HepG2 (cell line): ENCODE results near the gene GPLD1. TPM values are rescaled to one million over a fixed set of nuclear protein-coding genes. Genes with fewer than 3 reads are reported as not detected.

Source experiments
- ATM ChIP-seq: fragments of 450-650 bp; IDR thresholded peaks from 2 replicates; pipeline ENCODE4 v1.7.1; 2017; ENCODE audit warnings: mild to moderate bottlenecking, borderline replicate concordance
- CHCHD3 ChIP-seq: sonication (generic); formaldehyde crosslinking; IDR thresholded peaks from 2 replicates; pipeline ENCODE4 v1.8.0; 2022; ENCODE audit warnings: mild to moderate bottlenecking, missing genetic modification reagents, moderate library complexity
- GATAD2A ChIP-seq: IDR thresholded peaks from 2 replicates; pipeline ENCODE4 v1.6.1; 2016
- HES4 ChIP-seq: sonication (generic); formaldehyde crosslinking; IDR thresholded peaks from 2 replicates; pipeline ENCODE4 v1.9.0; 2021; ENCODE audit warnings: mild to moderate bottlenecking, missing genetic modification reagents, borderline replicate concordance
- KDM2A ChIP-seq: sonication (generic); formaldehyde crosslinking; IDR thresholded peaks from 2 replicates; pipeline ENCODE4 v1.4.0; 2020; ENCODE audit warnings: low read depth, missing genetic modification reagents, borderline replicate concordance
- LCORL ChIP-seq, 2 experiments: fragments of 450-650 bp in 1 of 2; sonication (generic) in 1 of 2; formaldehyde crosslinking in 1 of 2; IDR thresholded peaks; 2 replicates each; pipeline versions ENCODE4 v1.5.0 to v1.6.1; 2017 to 2020; ENCODE audit warnings: antibody characterized with exemption in 1 of 2, missing genetic modification reagents in 1 of 2
- NAIF1 ChIP-seq: sonication (generic); formaldehyde crosslinking; IDR thresholded peaks from 2 replicates; pipeline ENCODE4 v1.5.0; 2020; ENCODE audit warnings: mild to moderate bottlenecking, missing genetic modification reagents, borderline replicate concordance
- NBN ChIP-seq: fragments of 450-650 bp; conservative IDR thresholded peaks from 2 replicates; pipeline ENCODE4 v1.6.1; 2017
- NFYB ChIP-seq: sonication (generic); formaldehyde crosslinking; IDR thresholded peaks from 2 replicates; pipeline ENCODE4 v1.4.0; 2020; ENCODE audit warnings: missing genetic modification reagents
- PLRG1 ChIP-seq: fragments of 450-650 bp; conservative IDR thresholded peaks from 2 replicates; pipeline ENCODE4 v1.6.1; 2016
- RFX3 ChIP-seq: IDR thresholded peaks from 2 replicates; pipeline ENCODE4 v1.6.1; 2016; ENCODE audit warnings: missing biosample characterization, missing genetic modification reagents
- SMC3 ChIP-seq: IDR thresholded peaks from 2 replicates; pipeline ENCODE4 v1.6.1; 2011; ENCODE audit warnings: low read length, improper control_type of control experiment
- TMF1 ChIP-seq: sonication (generic); formaldehyde crosslinking; IDR thresholded peaks from 2 replicates; pipeline ENCODE4 v1.8.1; 2022; ENCODE audit warnings: low read depth, missing genetic modification reagents
- XBP1 ChIP-seq: sonication (generic); formaldehyde crosslinking; IDR thresholded peaks from 2 replicates; pipeline ENCODE4 v1.5.0; 2020; ENCODE audit warnings: missing genetic modification reagents
- ZKSCAN5 ChIP-seq: sonication (generic); formaldehyde crosslinking; IDR thresholded peaks from 2 replicates; pipeline ENCODE4 v1.5.1; 2020; ENCODE audit warnings: mild to moderate bottlenecking, missing genetic modification reagents
- ZNF205 ChIP-seq: IDR thresholded peaks from 2 replicates; pipeline ENCODE4 v1.6.1; 2018; ENCODE audit warnings: missing biosample characterization, missing genetic modification reagents
- ZNF224 ChIP-seq: sonication (generic); formaldehyde crosslinking; IDR thresholded peaks from 2 replicates; pipeline ENCODE4 v1.5.0; 2020; ENCODE audit warnings: mild to moderate bottlenecking, missing genetic modification reagents
- ZNF441 ChIP-seq: sonication (generic); formaldehyde crosslinking; IDR thresholded peaks from 2 replicates; pipeline ENCODE4 v1.7.0; 2021; ENCODE audit warnings: missing genetic modification reagents, borderline replicate concordance
- ZNF615 ChIP-seq: sonication (generic); formaldehyde crosslinking; IDR thresholded peaks from 2 replicates; pipeline ENCODE4 v1.5.0; 2020; ENCODE audit warnings: mild to moderate bottlenecking, missing genetic modification reagents, borderline replicate concordance
- ZNF678 ChIP-seq: sonication (generic); formaldehyde crosslinking; IDR thresholded peaks from 2 replicates; pipeline ENCODE4 v1.4.0; 2020; ENCODE audit warnings: mild to moderate bottlenecking, missing genetic modification reagents
- ZNF775 ChIP-seq: sonication (generic); formaldehyde crosslinking; IDR thresholded peaks from 2 replicates; pipeline ENCODE4 v1.4.0; 2020; ENCODE audit warnings: missing genetic modification reagents, mild to moderate bottlenecking, moderate library complexity, borderline replicate concordance
- ZNF788 ChIP-seq: sonication (generic); formaldehyde crosslinking; IDR thresholded peaks from 2 replicates; pipeline ENCODE4 v1.5.0; 2020; ENCODE audit warnings: mild to moderate bottlenecking, missing genetic modification reagents, borderline replicate concordance
- ZNF891 ChIP-seq: sonication (generic); formaldehyde crosslinking; IDR thresholded peaks from 2 replicates; pipeline ENCODE4 v1.5.0; 2020; ENCODE audit warnings: mild to moderate bottlenecking, missing genetic modification reagents
- polyA plus RNA-seq, 8 experiments: library from polyadenylated mRNA; depleted of rRNA in 3 of 8; stranded (reverse) in 7 of 8; unstranded in 1 of 8; fragments of >200 nt; fragmentation: Illumina TruSeq in 4 of 8; extraction: Trizol in 4 of 8; gene quantifications; 2 replicates each; pipeline versions ENCODE4 v1.2.1 to v1.2.3, GENCODE V29; 2011 to 2016; ENCODE audit warnings: low read depth in 4 of 8, missing spikeins in 1 of 8, mixed read lengths in 1 of 8; ENCODE audit not compliant: insufficient read depth in 1 of 8
- total RNA-seq, 5 experiments: library from RNA; depleted of rRNA; stranded (reverse); fragments of >200 nt; fragmentation: Illumina TruSeq; extraction: Trizol; gene quantifications; 2 replicates each; pipeline ENCODE4 v1.2.3, GENCODE V29; 2016; ENCODE audit warnings: low read depth in 1 of 5
- TF ChIP-seq, protein P1 (sequence below): sonication (generic); formaldehyde crosslinking; IDR thresholded peaks from 2 replicates; pipeline ENCODE4 v1.4.0; 2020; ENCODE audit warnings: missing genetic modification reagents
- TF ChIP-seq, protein P2 (sequence below): sonication (generic); formaldehyde crosslinking; IDR thresholded peaks from 2 replicates; pipeline ENCODE4 v1.5.0; 2020; ENCODE audit warnings: mild to moderate bottlenecking, missing genetic modification reagents, borderline replicate concordance
- TF ChIP-seq, protein P3 (sequence below): sonication (generic); formaldehyde crosslinking; IDR thresholded peaks from 2 replicates; pipeline ENCODE4 v1.5.1; 2020; ENCODE audit warnings: missing genetic modification reagents, mild to moderate bottlenecking, borderline replicate concordance

Gene GPLD1
- total and polyA plus RNA-seq, 2 of the 13 experiments (the other 11 are each of a cell fraction or from before 2014, with no cell fraction given): 6.2 to 7.6 TPM

DNA sequence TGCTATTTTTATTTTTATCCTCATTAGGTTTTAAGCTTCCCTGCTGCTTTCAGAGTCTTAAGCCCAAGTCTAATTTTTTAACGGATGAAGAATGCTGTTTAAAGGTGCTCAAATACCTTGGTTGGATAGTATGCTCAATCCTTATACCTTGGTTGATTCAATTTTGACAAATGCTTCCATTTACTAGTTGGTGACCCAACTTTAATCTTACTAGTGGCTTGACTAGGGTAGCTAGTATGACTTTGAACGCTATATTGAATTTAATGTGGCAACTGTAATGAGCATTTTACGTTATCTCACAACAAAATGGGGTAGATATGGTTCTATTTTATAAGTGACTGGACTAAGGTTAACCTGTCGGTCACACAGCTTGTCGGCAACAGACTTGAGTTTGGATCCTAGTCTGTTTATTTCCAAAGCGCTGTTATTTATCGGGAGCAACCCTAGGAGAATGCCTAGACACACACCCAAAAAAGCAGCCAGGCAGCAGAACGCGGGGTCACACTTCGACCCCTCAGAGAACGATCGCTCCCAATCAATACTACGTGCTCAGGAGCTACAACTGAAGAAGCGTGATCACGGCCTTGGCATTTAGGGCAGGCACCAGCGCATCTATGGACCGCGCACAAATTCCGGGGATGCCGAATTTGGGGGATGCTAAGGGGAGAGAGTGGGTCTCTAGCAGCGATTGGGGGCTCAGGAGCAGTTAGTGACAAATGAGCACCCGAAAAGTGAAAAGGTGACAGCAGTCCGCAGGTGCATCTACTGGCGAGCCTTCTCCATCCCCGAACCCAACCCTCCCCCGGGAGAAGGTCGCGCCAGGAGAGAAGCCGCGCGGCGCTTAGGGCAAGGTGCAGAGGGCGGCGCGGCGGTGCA is 4.8 kb upstream of the GPLD1 start (continued):
- no peak; the same call in 1 of the 2 replicates for TF ChIP-seq ZKSCAN5
- TF ChIP-seq ZNF224: peak; percentile 87
- TF ChIP-seq ZNF891 (CRISPR knock-in tag): peak; percentile 75; the same call in 1 of the 2 replicates
- no peak for TF ChIP-seq TMF1 (CRISPR knock-in tag)
- TF ChIP-seq LCORL (IDR thresholded peaks at IDR 0.05): peak; percentile 56; the same call in 1 of the 2 replicates
- no peak for TF ChIP-seq LCORL (CRISPR knock-in tag; IDR thresholded peaks at IDR 0.05)
- no peak for TF ChIP-seq CHCHD3
- no peak for TF ChIP-seq PLRG1
- no peak for TF ChIP-seq SMC3
- TF ChIP-seq ZNF615 (CRISPR knock-in tag): no peak; the same call in 1 of the 2 replicates
- TF ChIP-seq NAIF1: no peak
- TF ChIP-seq, protein P1, sequence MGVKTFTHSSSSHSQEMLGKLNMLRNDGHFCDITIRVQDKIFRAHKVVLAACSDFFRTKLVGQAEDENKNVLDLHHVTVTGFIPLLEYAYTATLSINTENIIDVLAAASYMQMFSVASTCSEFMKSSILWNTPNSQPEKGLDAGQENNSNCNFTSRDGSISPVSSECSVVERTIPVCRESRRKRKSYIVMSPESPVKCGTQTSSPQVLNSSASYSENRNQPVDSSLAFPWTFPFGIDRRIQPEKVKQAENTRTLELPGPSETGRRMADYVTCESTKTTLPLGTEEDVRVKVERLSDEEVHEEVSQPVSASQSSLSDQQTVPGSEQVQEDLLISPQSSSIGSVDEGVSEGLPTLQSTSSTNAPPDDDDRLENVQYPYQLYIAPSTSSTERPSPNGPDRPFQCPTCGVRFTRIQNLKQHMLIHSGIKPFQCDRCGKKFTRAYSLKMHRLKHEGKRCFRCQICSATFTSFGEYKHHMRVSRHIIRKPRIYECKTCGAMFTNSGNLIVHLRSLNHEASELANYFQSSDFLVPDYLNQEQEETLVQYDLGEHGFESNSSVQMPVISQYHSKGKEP (CRISPR knock-in tag): no peak
- no peak for TF ChIP-seq NFYB (CRISPR knock-in tag)
- TF ChIP-seq NBN: no peak
- TF ChIP-seq ZNF788 (CRISPR knock-in tag): no peak
- no peak for TF ChIP-seq KDM2A
- TF ChIP-seq RFX3: no peak
- TF ChIP-seq XBP1 (CRISPR knock-in tag): no peak
- no peak for TF ChIP-seq ZNF441 (CRISPR knock-in tag)
- TF ChIP-seq ATM: no peak
- no peak; the same call in 1 of the 2 replicates for TF ChIP-seq ZNF205 (CRISPR knock-in tag)
- TF ChIP-seq, protein P2, sequence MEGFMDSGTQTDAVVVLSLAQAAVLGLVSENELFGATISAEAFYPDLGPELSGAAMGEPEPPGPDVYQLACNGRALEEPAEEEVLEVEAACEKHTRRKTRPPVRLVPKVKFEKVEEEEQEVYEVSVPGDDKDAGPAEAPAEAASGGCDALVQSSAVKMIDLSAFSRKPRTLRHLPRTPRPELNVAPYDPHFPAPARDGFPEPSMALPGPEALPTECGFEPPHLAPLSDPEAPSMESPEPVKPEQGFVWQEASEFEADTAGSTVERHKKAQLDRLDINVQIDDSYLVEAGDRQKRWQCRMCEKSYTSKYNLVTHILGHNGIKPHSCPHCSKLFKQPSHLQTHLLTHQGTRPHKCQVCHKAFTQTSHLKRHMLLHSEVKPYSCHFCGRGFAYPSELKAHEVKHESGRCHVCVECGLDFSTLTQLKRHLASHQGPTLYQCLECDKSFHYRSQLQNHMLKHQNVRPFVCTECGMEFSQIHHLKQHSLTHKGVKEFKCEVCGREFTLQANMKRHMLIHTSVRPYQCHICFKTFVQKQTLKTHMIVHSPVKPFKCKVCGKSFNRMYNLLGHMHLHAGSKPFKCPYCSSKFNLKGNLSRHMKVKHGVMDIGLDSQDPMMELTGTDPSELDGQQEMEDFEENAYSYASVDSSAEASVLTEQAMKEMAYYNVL (CRISPR knock-in tag): 0 out of 2 replicates have a peak, but pooled peaks have one; percentile 60
- TF ChIP-seq HES4 (CRISPR knock-in tag): no peak
- 0 out of 2 replicates have a peak, but pooled peaks have one; percentile 46 for TF ChIP-seq GATAD2A
- TF ChIP-seq ZNF775 (CRISPR knock-in tag): no peak; the same call in 1 of the 2 replicates
- TF ChIP-seq, protein P3, sequence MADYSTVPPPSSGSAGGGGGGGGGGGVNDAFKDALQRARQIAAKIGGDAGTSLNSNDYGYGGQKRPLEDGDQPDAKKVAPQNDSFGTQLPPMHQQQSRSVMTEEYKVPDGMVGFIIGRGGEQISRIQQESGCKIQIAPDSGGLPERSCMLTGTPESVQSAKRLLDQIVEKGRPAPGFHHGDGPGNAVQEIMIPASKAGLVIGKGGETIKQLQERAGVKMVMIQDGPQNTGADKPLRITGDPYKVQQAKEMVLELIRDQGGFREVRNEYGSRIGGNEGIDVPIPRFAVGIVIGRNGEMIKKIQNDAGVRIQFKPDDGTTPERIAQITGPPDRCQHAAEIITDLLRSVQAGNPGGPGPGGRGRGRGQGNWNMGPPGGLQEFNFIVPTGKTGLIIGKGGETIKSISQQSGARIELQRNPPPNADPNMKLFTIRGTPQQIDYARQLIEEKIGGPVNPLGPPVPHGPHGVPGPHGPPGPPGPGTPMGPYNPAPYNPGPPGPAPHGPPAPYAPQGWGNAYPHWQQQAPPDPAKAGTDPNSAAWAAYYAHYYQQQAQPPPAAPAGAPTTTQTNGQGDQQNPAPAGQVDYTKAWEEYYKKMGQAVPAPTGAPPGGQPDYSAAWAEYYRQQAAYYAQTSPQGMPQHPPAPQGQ (CRISPR knock-in tag): no peak
- TF ChIP-seq ZNF678 (CRISPR knock-in tag): no peak
